NB4 (cell line): ENCODE results near the gene CSF1R.

ENCODE experiments used
- MYC ChIP-seq: IDR thresholded peaks from 2 replicates; pipeline ENCODE4 v1.6.1; 2011; ENCODE audit warnings: low read depth, low read length
- POLR2A ChIP-seq: IDR thresholded peaks from 2 replicates; pipeline ENCODE4 v1.6.1; 2011; ENCODE audit warnings: mild to moderate bottlenecking; ENCODE audit not compliant: insufficient read length; ENCODE audit errors: extremely low read depth
- TF ChIP-seq, protein P1 (sequence below): IDR thresholded peaks from one replicate; pipeline ENCODE4 v1.5.1; 2012; ENCODE audit warnings: low read depth, low read length
- TF ChIP-seq, protein P2 (sequence below): IDR thresholded peaks from 2 replicates; pipeline ENCODE4 v1.6.1; 2011; ENCODE audit warnings: low read depth, low read length

DNA sequence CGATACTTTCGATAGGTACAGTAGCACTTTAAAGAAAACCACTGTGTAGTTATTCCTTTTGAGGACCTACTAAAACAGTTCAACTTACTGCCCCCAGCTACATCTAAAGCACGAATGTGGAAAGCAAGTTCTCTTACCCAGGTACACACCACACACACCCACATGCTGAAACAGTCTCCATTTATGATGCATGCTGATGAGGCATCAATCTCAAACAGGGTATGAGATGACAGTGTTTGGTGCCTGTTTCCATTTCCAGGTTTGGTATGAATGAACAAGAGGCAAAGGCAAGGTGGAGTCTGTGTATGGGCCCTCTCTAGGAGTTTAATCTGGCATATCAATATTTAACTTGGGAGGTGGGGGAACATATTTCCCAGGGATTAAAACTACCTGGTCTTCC lies 71.9 kb downstream of the CSF1R start:
- TF ChIP-seq, protein P1, sequence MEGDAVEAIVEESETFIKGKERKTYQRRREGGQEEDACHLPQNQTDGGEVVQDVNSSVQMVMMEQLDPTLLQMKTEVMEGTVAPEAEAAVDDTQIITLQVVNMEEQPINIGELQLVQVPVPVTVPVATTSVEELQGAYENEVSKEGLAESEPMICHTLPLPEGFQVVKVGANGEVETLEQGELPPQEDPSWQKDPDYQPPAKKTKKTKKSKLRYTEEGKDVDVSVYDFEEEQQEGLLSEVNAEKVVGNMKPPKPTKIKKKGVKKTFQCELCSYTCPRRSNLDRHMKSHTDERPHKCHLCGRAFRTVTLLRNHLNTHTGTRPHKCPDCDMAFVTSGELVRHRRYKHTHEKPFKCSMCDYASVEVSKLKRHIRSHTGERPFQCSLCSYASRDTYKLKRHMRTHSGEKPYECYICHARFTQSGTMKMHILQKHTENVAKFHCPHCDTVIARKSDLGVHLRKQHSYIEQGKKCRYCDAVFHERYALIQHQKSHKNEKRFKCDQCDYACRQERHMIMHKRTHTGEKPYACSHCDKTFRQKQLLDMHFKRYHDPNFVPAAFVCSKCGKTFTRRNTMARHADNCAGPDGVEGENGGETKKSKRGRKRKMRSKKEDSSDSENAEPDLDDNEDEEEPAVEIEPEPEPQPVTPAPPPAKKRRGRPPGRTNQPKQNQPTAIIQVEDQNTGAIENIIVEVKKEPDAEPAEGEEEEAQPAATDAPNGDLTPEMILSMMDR: no peak
- TF ChIP-seq, protein P2, sequence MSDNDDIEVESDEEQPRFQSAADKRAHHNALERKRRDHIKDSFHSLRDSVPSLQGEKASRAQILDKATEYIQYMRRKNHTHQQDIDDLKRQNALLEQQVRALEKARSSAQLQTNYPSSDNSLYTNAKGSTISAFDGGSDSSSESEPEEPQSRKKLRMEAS: no peak
- TF ChIP-seq MYC (no peak), POLR2A (no peak)
